ENCODE measurements around the gene CLCN7.

CLCN7 gene

DNA sequence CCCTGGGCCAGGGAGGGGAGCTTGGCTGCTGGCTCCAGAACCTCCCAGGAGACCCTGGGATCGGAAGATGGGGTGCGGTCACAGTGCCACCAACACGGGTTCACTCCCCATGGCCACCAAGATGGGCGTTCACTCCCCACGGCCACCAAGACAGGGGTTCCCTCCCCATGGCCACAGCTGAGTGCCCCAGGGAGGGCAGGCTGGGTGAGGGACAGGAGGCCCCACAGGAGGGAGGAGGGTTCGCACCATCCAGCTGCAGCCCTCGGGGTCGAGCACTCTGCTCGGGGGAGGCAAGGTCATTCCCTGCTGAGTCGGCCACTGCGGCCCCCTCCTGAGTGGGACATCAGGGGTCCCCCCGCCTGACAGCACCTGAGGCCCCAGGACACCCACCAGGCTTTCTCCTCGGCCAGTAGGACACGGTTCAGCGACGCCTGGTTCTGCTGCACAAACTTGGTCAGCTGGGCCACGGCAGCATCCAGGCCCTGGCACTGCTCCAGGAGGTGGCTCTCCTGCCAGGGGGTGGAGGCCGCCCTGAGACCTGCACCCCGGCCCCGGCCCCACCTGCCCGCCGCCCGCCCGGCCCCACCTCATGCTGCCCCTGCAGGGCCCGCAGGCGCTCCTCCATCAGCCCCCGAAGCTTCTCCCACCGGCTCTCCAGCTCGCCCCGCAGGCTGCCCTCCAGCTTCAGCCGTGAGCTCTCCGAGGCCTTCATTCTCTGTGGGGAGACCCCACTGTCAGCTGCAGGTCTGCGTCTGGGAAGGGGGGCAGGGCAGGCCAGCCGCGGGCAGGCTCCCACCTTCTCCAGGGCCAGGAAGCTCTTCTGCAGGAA lies 36.4 kb downstream of the CLCN7 start:
- no peaks in the 10 kb centered on the region for H3K27me3 ChIP-seq (ENCODE audit: insufficient read depth, poor library complexity, severe bottlenecking)

GRCh38 chr16:1437606-1438005 lies 37.2 kb downstream of the CLCN7 start:
- Histone ChIP-seq H3K9me3 (ENCODE audit: severe bottlenecking) (no peaks in the 10 kb centered on the region), H3K4me3 (ENCODE audit: severe bottlenecking) (no peak overlapping the region), H3K4me1 (ENCODE audit: insufficient read depth, poor library complexity, severe bottlenecking) (no peaks in the 10 kb centered on the region), H3K27ac (ENCODE audit: poor library complexity, severe bottlenecking) (no peak overlapping the region), H3K36me3 (ENCODE audit: low read depth) (no peaks in the 10 kb centered on the region), H3K27me3 (ENCODE audit: insufficient read depth, poor library complexity, severe bottlenecking) (no peaks in the 10 kb centered on the region)
- DNase-seq (ENCODE audit: low spot score) (no peak), ATAC-seq (ENCODE audit: low read depth) (no peak)
- TF ChIP-seq CTCF (IDR thresholded peaks at IDR 0.05; ENCODE audit: poor library complexity, severe bottlenecking) = no peak

More for the DNA sequence above, 36.4 kb downstream of the CLCN7 start:
- Histone ChIP-seq H3K4me3 (ENCODE audit: severe bottlenecking) (no peak overlapping the region), H3K4me1 (ENCODE audit: insufficient read depth, poor library complexity, severe bottlenecking) (no peaks in the 10 kb centered on the region), H3K9me3 (ENCODE audit: severe bottlenecking) (no peaks in the 10 kb centered on the region), H3K36me3 (ENCODE audit: low read depth) (no peaks in the 10 kb centered on the region), H3K27ac (ENCODE audit: poor library complexity, severe bottlenecking) (no peak overlapping the region)
- DNase-seq (ENCODE audit: low spot score) = no peak
- ATAC-seq (ENCODE audit: low read depth) = no peak
- no peak for TF ChIP-seq CTCF (IDR thresholded peaks at IDR 0.05; ENCODE audit: poor library complexity, severe bottlenecking)

DNA sequence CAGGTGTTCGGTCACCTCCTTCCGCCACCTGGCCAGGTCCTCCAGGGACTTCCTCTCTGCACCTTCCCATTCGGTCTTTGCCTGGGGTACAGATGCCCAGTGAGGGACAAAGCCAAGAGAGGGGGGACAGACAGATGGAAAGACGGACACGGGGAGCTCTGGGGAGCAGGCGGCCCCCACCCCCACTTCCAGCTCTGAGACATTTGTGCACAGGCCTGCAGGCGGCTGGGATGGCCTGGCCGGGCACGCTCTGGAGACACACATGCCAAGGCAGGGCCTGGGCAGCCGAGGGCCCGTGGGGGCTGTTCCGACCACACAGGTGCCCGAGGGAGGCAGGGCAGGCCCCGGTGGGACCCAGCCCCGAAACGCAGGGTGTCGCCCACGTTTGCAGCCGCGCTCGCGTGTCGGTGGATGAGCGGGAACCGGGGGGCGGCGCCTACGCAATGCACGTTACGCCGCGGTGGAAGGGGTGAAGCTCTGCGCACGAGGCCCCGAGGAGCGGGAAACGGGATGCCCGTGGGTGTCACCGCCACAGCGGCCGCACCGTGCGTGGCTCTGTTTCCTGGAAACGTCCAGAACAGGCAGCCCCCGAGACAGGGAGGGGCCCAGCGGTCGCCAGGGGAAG lies 38.0 kb downstream of the CLCN7 start:
- H3K27me3 ChIP-seq (ENCODE audit: insufficient read depth, poor library complexity, severe bottlenecking) = no peaks in the 10 kb centered on the region
- H3K4me1 ChIP-seq (ENCODE audit: insufficient read depth, poor library complexity, severe bottlenecking) = no peaks in the 10 kb centered on the region
- TF ChIP-seq CTCF (IDR thresholded peaks at IDR 0.05; ENCODE audit: poor library complexity, severe bottlenecking) = no peak
- H3K4me3 ChIP-seq (ENCODE audit: severe bottlenecking) = no peak overlapping the region
- ATAC-seq (ENCODE audit: low read depth) = no peak
- no peak overlapping the region for H3K27ac ChIP-seq (ENCODE audit: poor library complexity, severe bottlenecking)
- no peaks in the 10 kb centered on the region for H3K36me3 ChIP-seq (ENCODE audit: low read depth)
- H3K9me3 ChIP-seq (ENCODE audit: severe bottlenecking) = no peaks in the 10 kb centered on the region
- no peak for DNase-seq (ENCODE audit: low spot score)

GRCh38 chr16:1435921-1436697 lies 38.7 kb downstream of the CLCN7 start:
- H3K4me1 ChIP-seq (ENCODE audit: insufficient read depth, poor library complexity, severe bottlenecking) = no peaks in the 10 kb centered on the region

More at GRCh38 chr16:1435921-1436697, 38.7 kb downstream of the CLCN7 start:
- Histone ChIP-seq H3K9me3 (ENCODE audit: severe bottlenecking) (no peaks in the 10 kb centered on the region), H3K4me3 (ENCODE audit: severe bottlenecking) (no peak overlapping the region), H3K27ac (ENCODE audit: poor library complexity, severe bottlenecking) (no peak overlapping the region), H3K27me3 (ENCODE audit: insufficient read depth, poor library complexity, severe bottlenecking) (no peaks in the 10 kb centered on the region), H3K36me3 (ENCODE audit: low read depth) (no peaks in the 10 kb centered on the region)
- no peak for TF ChIP-seq CTCF (IDR thresholded peaks at IDR 0.05; ENCODE audit: poor library complexity, severe bottlenecking)
- DNase-seq (ENCODE audit: low spot score) (no peak), ATAC-seq (ENCODE audit: low read depth) (no peak)

All from RWPE2 (cell line).